GM12892 (cell line): ENCODE data around the gene DENND2A.
A peak's percentile ranks its signal among the peaks of the same experiment; 100 is the strongest.
"Not testable (repeated sequence)": the region's sequence is repeated elsewhere in the genome, so short reads cannot be mapped to it uniquely, and the experiment has no call there.

ENCODE experiments used
- DNase-seq: peaks from one replicate; pipeline ENCODE4 v3.0.0; 2011; ENCODE audit not compliant: insufficient read length
- FAIRE-seq: peaks from 2 replicates; lab custom pipeline; 2011; peaks lifted over from hg19 to GRCh38; lab: Jason Lieb, UNC
- POLR2A ChIP-seq: IDR thresholded peaks from 2 replicates; pipeline ENCODE4 v1.6.1; 2011; ENCODE audit warnings: low read depth, low read length, control low read depth
- POLR2AphosphoS5 ChIP-seq: IDR thresholded peaks from 2 replicates; pipeline ENCODE4 v1.6.1; 2011; ENCODE audit warnings: low read depth, low read length, control low read depth
- TAF1 ChIP-seq: IDR thresholded peaks from 2 replicates; pipeline ENCODE4 v1.6.1; 2011; ENCODE audit warnings: low read depth, mild to moderate bottlenecking, control low read depth, low read length, borderline replicate concordance

DENND2A gene

GRCh38 chr7:140533394-140533872 lies 107.2 kb downstream of the DENND2A start:
- TF ChIP-seq POLR2AphosphoS5 (no peak), TAF1 (no peak)
- DNase-seq = no peak
- FAIRE-seq = no peak

GRCh38 chr7:140529428-140529827 lies 111.2 kb downstream of the DENND2A start:
- not testable (repeated sequence) for DNase-seq, FAIRE-seq

GRCh38 chr7:140526787-140527664 lies 113.6 kb downstream of the DENND2A start:
- TF ChIP-seq POLR2A = no peak
- no peak for TF ChIP-seq TAF1
- no peak for TF ChIP-seq POLR2AphosphoS5
- DNase-seq (no peak), FAIRE-seq (no peak)

DNA sequence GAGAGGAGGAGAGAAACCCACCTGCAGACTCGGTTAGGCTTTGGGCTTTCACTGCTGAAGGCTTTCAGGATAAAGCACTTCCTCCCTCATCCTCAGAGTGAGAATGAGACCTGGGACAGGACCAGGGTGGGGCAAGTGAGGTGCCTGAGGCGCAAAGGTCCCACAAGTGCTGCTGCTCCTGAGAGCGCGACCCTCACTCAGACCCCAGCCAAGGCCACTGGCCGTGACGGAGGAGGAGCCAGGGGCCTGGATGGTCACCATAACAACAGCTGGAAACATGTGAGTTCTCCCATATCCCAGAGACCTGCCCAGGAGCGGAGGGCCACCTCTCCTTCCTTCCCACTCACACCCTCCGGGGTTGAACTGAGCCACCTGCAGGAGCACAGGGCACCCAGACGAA lies 114.4 kb downstream of the DENND2A start:
- no peak for FAIRE-seq
- TF ChIP-seq TAF1 = no peak
- TF ChIP-seq POLR2A = no peak
- TF ChIP-seq POLR2AphosphoS5 = no peak
- no peak for DNase-seq

GRCh38 chr7:140525743-140526142 lies 114.9 kb downstream of the DENND2A start:
- no peak for FAIRE-seq
- TF ChIP-seq TAF1 (no peak), POLR2AphosphoS5 (no peak), POLR2A (no peak)
- DNase-seq = no peak

DNA sequence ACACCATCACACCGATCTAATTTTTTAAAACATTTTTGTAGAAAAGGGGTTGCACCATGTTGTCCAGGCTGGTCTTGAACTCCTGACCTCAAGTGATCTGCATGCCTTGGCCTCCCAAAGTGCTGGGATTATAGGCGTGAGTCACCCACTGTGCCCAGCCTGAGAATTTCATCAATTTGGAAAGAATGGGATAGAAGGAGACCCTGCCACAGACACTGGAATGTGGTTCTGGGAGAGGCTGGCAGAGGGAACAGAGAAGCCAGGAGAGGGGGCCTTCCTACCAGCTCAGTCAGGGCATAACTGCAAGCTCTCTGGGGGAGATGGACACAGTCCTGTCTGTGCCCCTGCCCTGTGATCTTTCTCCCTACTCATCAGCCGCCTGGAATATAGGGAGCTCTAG lies 119.2 kb downstream of the DENND2A start:
- DNase-seq (no peak), FAIRE-seq (no peak)

GRCh38 chr7:140519007-140519399 lies 121.6 kb downstream of the DENND2A start:
- no peak for TF ChIP-seq TAF1
- TF ChIP-seq POLR2AphosphoS5 = no peak
- no peak for TF ChIP-seq POLR2A
- FAIRE-seq (no peak), DNase-seq (no peak)

More for the DNA sequence above, 119.2 kb downstream of the DENND2A start:
- no peak for TF ChIP-seq POLR2A
- no peak for TF ChIP-seq TAF1
- no peak for TF ChIP-seq POLR2AphosphoS5

- no peak for FAIRE-seq
Observed at GRCh38 chr7:140518370-140519006, 122.1 kb downstream of the DENND2A start.

DNA sequence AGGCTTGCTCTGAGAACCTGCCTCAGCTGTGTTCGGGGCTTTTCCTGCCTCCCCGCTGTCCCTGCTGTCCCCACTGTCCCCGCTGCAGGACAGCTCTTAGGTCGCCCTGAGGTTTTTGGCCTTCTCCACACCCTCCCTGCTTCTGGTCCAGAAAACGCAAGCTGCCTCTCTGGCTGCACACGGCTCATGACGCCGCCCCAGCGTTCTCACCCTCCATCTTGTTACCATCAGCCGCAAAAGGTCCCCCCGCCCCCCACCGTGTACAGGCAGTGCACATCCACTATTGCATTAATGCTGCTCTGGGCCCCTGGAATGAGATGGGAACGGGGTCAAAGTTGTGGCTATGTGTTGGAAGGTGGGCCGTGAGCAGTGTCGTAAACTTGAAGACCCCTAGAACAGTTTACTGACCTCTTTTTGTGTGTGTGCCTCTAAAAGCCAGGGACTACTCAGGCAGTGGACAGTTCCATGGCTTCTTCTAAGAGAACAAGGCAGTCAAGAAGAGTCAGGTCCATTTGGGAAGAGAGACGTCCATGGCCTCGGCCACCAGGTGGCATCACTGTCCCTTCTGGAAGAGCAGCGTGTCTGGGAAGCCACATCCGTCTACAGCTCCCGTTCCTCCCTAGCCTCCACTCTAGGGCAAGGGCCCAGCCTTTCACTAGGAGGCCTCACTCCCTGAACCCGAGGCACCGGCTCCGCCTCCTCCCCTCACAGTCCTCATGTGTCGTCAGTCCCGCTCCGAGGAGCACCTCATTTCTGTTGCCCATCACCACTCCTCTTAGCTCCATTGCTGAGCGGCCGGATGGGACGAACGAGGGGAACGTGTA lies 122.9 kb downstream of the DENND2A start:
- DNase-seq (peak; percentile 65), FAIRE-seq (peak; percentile 73)
- TF ChIP-seq POLR2AphosphoS5 (no peak), TAF1 (no peak), POLR2A (no peak)

More at GRCh38 chr7:140518370-140519006, 122.1 kb downstream of the DENND2A start:
- TF ChIP-seq TAF1 (no peak), POLR2A (no peak), POLR2AphosphoS5 (no peak)
- DNase-seq = no peak

DNA sequence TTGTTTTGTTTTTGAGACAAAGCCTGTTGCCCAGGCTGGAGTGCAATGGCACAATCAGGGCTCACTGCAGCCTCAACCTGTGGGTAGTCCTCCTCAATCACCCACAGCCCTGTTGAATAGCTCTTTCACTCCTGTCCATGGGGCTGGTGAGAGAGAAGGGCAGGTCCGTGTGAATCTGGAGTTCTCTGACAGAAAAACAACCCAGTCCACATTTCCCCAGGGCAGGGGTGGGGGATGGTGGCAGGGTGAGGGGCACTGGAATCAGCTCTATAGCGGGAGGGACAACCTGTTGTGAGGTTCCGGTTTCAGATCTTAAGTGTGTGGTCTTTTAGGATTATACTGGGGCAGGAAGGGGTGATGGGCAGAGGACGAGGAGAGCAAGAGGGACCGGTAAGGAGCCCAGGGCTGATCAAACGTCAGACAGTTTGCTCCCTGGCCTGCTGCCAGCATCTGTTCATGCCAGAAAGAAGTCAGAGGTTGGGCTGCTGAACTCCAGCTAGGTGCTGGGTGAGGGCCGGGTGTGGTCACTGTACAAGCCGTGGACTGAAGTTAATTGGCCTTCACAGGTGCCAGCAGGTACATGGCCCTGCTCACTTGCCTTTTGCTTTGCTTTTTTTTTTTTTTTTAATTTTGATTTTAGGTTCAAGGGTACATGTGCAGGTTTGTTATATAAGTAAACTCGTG lies 128.2 kb downstream of the DENND2A start:
- DNase-seq = no peak
- no peak for FAIRE-seq
- no peak for TF ChIP-seq POLR2AphosphoS5
- no peak for TF ChIP-seq TAF1
- no peak for TF ChIP-seq POLR2A

GRCh38 chr7:140509789-140510188 lies 130.8 kb downstream of the DENND2A start:
- FAIRE-seq (no peak), DNase-seq (no peak)
- TF ChIP-seq POLR2A (no peak), TAF1 (no peak), POLR2AphosphoS5 (no peak)

GRCh38 chr7:140507556-140507955 lies 133.1 kb downstream of the DENND2A start:
- FAIRE-seq, DNase-seq: not testable (repeated sequence)
